H7 (cell line): ENCODE results near the gene TRAPPC2B. TPM values are rescaled to one million over a fixed set of nuclear protein-coding genes. Genes with fewer than 3 reads are reported as not detected.
A peak's percentile ranks its signal among the peaks of the same experiment; 100 is the strongest.

Experiments
- DNase-seq: peaks from one replicate; pipeline ENCODE4 v3.0.0; 2012
- H3K27me3 ChIP-seq: 2 replicates; pipeline ENCODE4 v1.6.0; 2011; ENCODE audit warnings: mild to moderate bottlenecking, low read length; ENCODE audit not compliant: control insufficient read depth, insufficient read depth
- H3K36me3 ChIP-seq: replicated peaks from 2 replicates; pipeline ENCODE4 v1.5.1; 2011; ENCODE audit warnings: low read length; ENCODE audit not compliant: control insufficient read depth, insufficient read depth
- H3K4me3 ChIP-seq: 2 replicates; pipeline ENCODE4 v1.5.1; 2011; ENCODE audit warnings: low read depth, mild to moderate bottlenecking, control low read depth, low read length, moderate library complexity; ENCODE audit not compliant: insufficient read depth
- total RNA-seq: library from RNA; depleted of rRNA; stranded (reverse); fragments of >200 nt; shearing (Covaris generic); gene quantifications from 2 replicates; pipeline ENCODE4 v1.2.3, GENCODE V29; 2014; rRNA removed

The TRAPPC2B gene
- total RNA-seq, result 10.1 and 10.4 TPM in 2 replicates

DNA sequence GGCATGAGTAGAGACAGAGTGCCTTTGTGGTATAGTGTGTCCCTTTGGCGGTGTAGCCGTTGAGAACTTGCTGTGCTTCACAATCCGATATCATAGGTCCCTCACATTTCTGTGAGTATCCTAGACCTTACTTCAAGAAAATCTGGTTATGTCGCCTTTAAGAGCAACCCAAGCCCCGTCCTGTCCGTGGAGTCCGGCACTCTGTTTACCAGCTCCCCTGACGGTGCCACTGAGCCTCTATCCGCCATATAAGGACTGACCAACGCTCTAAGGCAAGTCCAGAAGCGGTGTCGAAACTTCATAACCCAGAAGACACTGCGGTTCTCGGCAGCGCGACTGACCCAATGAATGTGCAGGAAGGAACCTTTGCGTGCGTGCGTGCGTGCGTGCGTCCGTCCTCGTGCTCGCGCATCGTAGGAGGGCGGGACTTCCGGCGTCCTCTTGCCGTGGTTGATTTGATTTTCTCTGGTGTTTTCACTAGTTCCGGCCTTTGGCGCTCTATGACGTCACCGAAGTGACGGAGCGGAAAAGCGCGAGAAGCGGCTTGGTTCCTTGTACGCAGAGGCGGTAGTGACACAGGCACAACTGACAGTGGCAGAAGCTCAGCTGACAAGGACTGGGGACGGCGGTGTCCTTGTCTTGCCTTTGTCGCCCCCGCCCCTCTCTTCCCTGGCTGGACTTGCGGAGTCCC lies at the start of gene TRAPPC2B, which contains the start of gene ZNF547:
Gene TRAPPC2B, plus strand, starts transcription at position 555 of the 691 bp plus-strand sequence. CDS start 1,283 bp downstream, outside the sequence.
Gene ZNF547, plus strand, starts transcription at position 555 of the 691 bp plus-strand sequence. CDS start 5,005 bp downstream, outside the sequence.
- peak; percentile 93 for DNase-seq
- Histone ChIP-seq H3K36me3 (no peaks in the 10 kb centered on the region), H3K4me3 (peak within 1 kb of the TSS; percentile 61), H3K27me3 (no peaks in the 10 kb centered on the region)

DNA sequence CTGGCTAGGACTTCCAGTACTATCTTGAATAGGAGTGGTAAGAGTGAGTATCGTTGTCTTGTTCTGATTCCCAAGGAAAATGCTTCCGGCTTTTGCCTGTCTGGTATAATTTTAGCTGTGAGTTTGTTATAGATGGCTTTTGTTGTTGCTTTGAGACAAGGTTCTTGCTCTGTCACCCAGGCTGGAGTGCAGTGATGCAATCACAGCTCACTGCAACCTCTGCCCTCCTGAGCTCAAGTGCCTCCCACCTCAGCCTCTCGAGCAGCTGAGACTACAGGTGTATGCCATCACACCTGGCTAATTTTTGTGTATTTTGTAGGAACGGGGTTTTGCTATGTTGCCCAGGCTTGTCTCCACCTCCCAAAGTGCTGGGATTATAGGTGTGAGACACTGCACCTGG lies 49.2 kb upstream of the TRAPPC2B start:
- no peak overlapping the region for H3K4me3 ChIP-seq
- DNase-seq, result no peak
- no peaks in the 10 kb centered on the region for H3K36me3 ChIP-seq
- peaks cover 3% of the 10 kb centered on the region; the same call in 1 of the 2 replicates for H3K27me3 ChIP-seq

GRCh38 chr19:57317503-57317902 lies 45.8 kb upstream of the TRAPPC2B start:
- DNase-seq, result peak; percentile 23
- no peak overlapping the region; the same call in 1 of the 2 replicates for H3K4me3 ChIP-seq
- H3K27me3 ChIP-seq, result peaks cover 3% of the 10 kb centered on the region; the same call in 1 of the 2 replicates
- H3K36me3 ChIP-seq, result no peaks in the 10 kb centered on the region

DNA sequence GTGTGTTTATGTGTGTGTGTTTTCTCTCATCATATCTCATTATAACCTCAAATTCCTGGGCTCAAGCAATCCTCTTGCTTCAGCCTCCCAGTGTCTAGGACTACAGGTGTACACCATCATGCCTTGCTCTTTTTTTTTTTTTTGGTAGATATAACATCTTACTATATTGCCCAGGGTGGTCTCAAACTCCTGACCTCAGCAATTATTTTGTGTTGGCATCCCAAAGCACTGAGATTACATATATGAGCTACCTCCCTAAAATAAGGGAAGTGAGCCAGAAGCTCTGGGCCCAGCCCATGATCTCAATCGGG lies 43.5 kb upstream of the TRAPPC2B start:
- no peak for DNase-seq
- Histone ChIP-seq H3K27me3 (peaks cover 3% of the 10 kb centered on the region; the same call in 1 of the 2 replicates), H3K4me3 (peak overlapping the region; percentile 89), H3K36me3 (peaks cover 4% of the 10 kb centered on the region)

DNA sequence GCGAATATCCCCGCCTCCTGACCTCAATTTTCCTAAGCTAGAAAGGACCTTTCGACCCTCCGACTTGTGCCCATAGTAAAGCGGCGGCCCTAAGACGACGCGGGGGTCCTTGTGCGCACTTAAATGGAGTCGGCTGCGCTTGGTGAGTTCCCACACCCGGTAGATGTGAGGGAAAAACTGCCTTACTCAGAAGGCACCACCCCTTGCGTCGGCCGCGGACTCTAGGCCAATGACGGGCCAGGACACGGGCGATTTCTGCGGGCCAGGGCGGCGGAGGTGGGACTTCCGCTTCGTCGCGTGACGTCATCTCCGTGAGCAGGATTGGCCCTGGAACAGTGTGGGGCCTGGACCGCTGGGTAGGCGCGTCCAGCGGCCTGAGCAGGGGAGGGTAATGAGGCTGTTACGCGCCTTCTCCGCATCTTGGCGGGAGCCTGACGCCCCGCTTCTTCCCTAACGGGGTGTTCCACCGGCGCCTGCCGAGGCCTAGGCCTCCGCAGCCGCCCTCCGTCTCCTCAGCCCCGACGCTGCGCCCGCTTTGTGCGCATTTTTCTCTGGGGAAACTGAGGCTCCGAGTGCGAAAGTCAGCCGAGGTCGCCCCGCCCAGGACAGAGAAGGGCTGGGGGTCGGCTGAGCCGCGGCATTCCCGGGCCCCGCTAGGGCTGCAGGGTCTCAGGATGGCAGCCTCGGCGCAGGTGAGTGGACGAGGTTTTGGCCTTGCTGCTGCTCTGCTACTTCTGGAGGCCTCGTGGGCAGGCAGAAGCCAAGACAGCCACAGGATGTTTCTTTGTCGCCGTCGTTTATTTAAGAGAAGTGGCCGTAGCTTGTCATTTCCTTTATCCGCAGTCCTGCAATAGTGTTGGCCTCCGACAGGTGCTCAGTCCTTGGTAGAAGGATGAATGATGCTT lies 42.9 kb upstream of the TRAPPC2B start, which contains the start of gene ZNF543:
Gene ZNF543, plus strand, starts transcription at position 293 of the 905 bp plus-strand sequence. Its CDS starts 382 bp downstream, at position 675.
- H3K4me3 ChIP-seq, result peak within 1 kb of the TSS; percentile 89
- H3K27me3 ChIP-seq, result peaks cover 3% of the 10 kb centered on the region; the same call in 1 of the 2 replicates
- H3K36me3 ChIP-seq, result peaks cover 6% of the 10 kb centered on the region
- peak; percentile 96 for DNase-seq

- H3K27me3 ChIP-seq, result peaks cover 3% of the 10 kb centered on the region; the same call in 1 of the 2 replicates
- DNase-seq, result no peak
- H3K36me3 ChIP-seq, result peaks cover 6% of the 10 kb centered on the region
- H3K4me3 ChIP-seq, result peak overlapping the region; percentile 89
Observed at GRCh38 chr19:57321116-57321515, 42.2 kb upstream of the TRAPPC2B start.

GRCh38 chr19:57321751-57322150 lies 41.6 kb upstream of the TRAPPC2B start:
- DNase-seq, result no peak
- peaks cover 8% of the 10 kb centered on the region for H3K36me3 ChIP-seq
- peaks cover 2% of the 10 kb centered on the region; the same call in 1 of the 2 replicates for H3K27me3 ChIP-seq
- H3K4me3 ChIP-seq, result no peak overlapping the region

DNA sequence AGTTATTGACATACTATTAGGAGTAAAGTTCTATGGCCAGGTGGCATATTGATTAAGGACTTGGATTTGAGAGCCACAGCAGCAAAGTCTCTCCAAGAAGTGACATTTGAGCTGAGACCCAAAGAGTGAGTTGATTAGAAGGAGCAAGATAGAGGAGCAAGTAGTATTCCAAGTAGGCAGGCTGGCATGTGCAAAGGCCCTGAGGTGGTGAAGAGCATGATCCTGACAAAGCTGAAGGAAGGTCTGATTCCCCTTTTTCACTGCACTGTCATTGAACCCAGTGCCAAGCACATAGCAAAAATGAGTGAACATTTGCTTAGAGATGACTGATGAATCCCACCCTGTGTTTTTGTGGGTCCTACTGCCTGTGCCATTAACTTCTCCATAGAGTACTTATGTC lies 38.4 kb upstream of the TRAPPC2B start:
- Histone ChIP-seq H3K36me3 (peaks cover 24% of the 10 kb centered on the region), H3K27me3 (no peaks in the 10 kb centered on the region)
- DNase-seq, result no peak

DNA sequence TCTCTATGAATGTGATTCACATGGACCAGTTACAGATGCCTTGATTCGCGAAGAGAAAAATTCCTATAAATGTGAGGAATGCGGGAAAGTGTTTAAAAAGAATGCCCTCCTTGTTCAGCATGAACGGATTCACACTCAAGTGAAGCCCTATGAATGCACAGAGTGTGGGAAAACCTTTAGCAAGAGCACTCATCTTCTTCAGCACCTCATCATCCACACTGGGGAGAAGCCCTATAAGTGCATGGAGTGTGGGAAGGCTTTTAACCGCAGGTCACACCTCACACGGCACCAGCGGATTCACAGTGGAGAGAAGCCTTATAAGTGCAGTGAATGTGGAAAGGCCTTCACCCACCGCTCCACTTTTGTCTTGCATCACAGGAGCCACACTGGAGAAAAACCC lies 35.4 kb upstream of the TRAPPC2B start:
- Histone ChIP-seq H3K27me3 (no peaks in the 10 kb centered on the region), H3K36me3 (peaks cover 24% of the 10 kb centered on the region)

More for the DNA sequence above, 38.4 kb upstream of the TRAPPC2B start:
- H3K4me3 ChIP-seq, result no peak overlapping the region

GRCh38 chr19:57334191-57334590 lies 29.2 kb upstream of the TRAPPC2B start:
- Histone ChIP-seq H3K36me3 (no peaks in the 10 kb centered on the region), H3K27me3 (no peaks in the 10 kb centered on the region), H3K4me3 (no peak overlapping the region)
- DNase-seq, result no peak

More for the DNA sequence above, 35.4 kb upstream of the TRAPPC2B start:
- no peak overlapping the region for H3K4me3 ChIP-seq
- no peak for DNase-seq

- H3K36me3 ChIP-seq, result no peaks in the 10 kb centered on the region
- DNase-seq, result no peak
- no peaks in the 10 kb centered on the region; the same call in 1 of the 2 replicates for H3K27me3 ChIP-seq
Observed at GRCh38 chr19:57338877-57339276, 24.5 kb upstream of the TRAPPC2B start.

GRCh38 chr19:57342582-57342981 lies 20.8 kb upstream of the TRAPPC2B start:
- no peak for DNase-seq
- Histone ChIP-seq H3K4me3 (no peak overlapping the region), H3K36me3 (no peaks in the 10 kb centered on the region), H3K27me3 (no peaks in the 10 kb centered on the region; the same call in 1 of the 2 replicates)

More at GRCh38 chr19:57338877-57339276, 24.5 kb upstream of the TRAPPC2B start:
- H3K4me3 ChIP-seq, result no peak overlapping the region

DNA sequence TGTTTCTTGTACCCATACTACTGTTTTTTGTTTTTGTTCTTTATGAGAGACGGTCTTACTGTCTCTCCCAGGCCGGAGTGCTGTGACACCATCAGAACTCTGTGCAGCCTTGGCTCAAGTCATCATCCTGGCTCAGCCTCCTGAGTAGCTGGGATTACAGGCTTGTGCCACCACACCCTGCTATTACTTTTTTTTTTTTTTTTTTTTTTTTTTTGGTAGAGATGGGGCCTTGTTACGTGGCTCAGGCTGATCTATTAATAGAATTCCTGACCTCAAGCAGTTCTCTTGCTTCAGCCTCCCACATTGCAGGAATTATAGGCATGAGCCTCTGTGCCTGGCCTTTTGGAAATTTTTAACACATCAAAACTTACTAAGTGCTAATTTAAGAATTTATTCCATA lies 15.2 kb upstream of the TRAPPC2B start:
- H3K4me3 ChIP-seq, result no peak overlapping the region
- no peaks in the 10 kb centered on the region for H3K27me3 ChIP-seq
- no peak for DNase-seq
- no peaks in the 10 kb centered on the region for H3K36me3 ChIP-seq
